ENCODE results near the gene AGK. TPM values are rescaled to one million over a fixed set of nuclear protein-coding genes. Genes with fewer than 3 reads are reported as not detected.

Gene AGK
- polyA plus RNA-seq, 2 of the 4 experiments (the other 2 are of a cell fraction): 29.6 to 63.5 TPM

DNA sequence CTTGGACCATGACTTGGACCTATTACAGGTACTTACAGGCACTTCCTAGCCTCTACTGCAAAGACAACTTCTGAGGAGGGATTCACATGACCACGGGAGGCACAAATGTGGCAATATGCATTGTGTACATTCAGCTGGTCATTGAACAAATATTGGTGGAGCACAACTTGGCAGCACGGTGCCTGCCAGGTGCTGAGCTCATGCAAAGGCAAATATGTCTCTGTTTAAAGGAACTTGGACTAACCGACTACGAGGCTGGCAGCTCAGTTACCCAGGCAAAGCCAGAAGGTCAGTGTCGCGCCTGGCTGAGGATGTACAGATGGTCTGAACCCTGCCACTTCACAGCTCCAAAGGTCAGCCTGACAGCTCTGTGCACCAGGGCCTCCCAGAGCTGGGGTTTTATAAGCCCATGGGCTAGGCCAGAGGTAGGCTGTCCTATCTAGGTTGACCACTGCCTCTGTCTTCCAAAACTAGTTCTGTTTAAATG, 144.6 kb downstream of the AGK start (continued):
- 0 out of 5 replicates have a peak, but pooled peaks of 1 of the 2 experiments have one; percentile 39 for TF ChIP-seq JUN (IDR thresholded peaks at IDR 0.05)
- TF ChIP-seq HOXB5 (CRISPR knock-in tag; IDR thresholded peaks at IDR 0.05): no peak
- TF ChIP-seq ZSCAN20 (CRISPR knock-in tag; IDR thresholded peaks at IDR 0.05): no peak
- TF ChIP-seq, protein P1, sequence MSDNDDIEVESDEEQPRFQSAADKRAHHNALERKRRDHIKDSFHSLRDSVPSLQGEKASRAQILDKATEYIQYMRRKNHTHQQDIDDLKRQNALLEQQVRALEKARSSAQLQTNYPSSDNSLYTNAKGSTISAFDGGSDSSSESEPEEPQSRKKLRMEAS (IDR thresholded peaks at IDR 0.05): peak; percentile 73

DNA sequence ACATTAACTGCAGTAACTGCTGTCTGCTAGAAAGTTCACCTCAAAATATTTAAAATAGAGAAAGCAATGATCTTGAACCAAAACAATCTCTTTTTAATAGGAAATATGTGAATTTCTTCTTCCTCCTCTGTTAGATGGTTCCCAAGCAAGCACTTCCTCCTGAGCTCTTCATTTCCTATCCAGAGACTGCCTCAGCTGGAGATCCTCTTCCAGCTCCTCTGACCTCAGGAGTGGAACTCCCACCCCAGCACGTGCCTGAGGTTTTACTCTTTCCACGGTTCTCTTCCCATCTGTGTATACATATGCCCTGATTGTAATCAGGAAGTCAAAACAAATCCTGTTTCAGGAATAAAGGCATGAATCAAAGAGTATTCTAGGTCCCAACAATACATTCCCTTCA, 145.1 kb downstream of the AGK start:
- H3K27ac ChIP-seq: peak overlapping the region; percentile 58 to 71
- DNase-seq (ENCODE audit: low read depth in 1 of 2, low spot score in 1 of 2): no peak
- H3K4me2 ChIP-seq: peak overlapping the region; percentile 62
- TF ChIP-seq HEYL (CRISPR knock-in tag; IDR thresholded peaks at IDR 0.05): no peak
- TF ChIP-seq, protein P1 (IDR thresholded peaks at IDR 0.05): no peak
- TF ChIP-seq EP300 (IDR thresholded peaks at IDR 0.05): no peak
- TF ChIP-seq FOSB (CRISPR knock-in tag; IDR thresholded peaks at IDR 0.05): no peak
- CTCF ChIA-PET: interaction anchor here (1.2 to 2.3 kb wide), 4 partner anchors 41 to 46 kb away, joined by 4 to 16 read pairs (median 6); partner anchors contain the start of gene SSBP1
- WGBS (ENCODE audit: missing lambda C conversion rate): 31% methylated on average over 2 of the region's 2 CpGs
- H3K4me3 ChIP-seq: 0 out of 3 replicates have a peak overlapping the region, but pooled peaks have one; percentile 2
- H3K9me3 ChIP-seq: no peaks in the 10 kb centered on the region
- FAIRE-seq: no peak
- ATAC-seq: no peak
- POLR2A ChIA-PET: interaction anchor here (2.1 kb wide), 1 partner anchor 42 kb away, joined by 11 read pairs; the partner anchor contains the start of gene SSBP1
- H3K4me1 ChIP-seq: peaks cover 63% of the 10 kb centered on the region

DNA sequence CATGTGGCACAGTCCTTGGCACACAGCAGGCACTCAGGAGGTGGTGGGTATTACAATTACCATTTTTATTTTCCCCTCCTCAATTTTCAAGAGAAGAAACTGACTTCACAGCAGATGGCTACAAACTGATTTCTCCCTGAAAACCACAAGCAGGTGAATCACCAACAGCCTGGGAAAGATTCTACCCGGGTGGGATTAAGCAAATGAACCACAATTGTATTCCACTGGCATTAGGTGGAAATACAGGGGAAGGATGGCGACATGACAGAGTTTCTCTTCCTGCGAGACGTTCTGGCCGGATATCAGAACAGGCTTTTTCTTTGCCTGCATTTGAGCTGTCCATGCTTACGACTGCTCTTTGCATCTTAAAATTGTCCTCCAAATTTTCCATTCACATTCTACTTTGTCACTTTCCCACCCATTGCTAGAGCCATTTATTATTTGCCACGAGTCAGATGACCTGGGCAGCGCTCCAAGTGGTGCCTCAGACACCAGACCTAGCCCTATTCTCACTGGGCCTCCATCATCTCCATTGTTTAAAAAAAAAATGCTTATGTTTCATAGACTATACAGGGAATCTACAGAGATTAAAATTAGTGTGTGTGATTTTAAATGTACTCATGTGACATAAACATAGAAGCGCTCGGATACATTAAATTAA, 146.1 kb downstream of the AGK start:
- peaks cover 64% of the 10 kb centered on the region for H3K4me1 ChIP-seq
- no peak for ATAC-seq
- WGBS (ENCODE audit: missing lambda C conversion rate): 76% methylated on average over 10 of the region's 10 CpGs
- DNase-seq (ENCODE audit: low read depth in 1 of 2, low spot score in 1 of 2): no peak
- FAIRE-seq: no peak
- ChIA-PET POLR2A (no interaction called here), CTCF (interaction anchor here (1.2 to 2.3 kb wide), 4 partner anchors 11 to 47 kb away, joined by 4 to 16 read pairs (median 4); partner anchors contain the start of genes SSBP1 and WEE2)
- H3K27ac ChIP-seq: peak overlapping the region; percentile 58 to 71; a peak in 2 of 6 replicates
- H3K4me3 ChIP-seq: no peak overlapping the region
- H3K4me2 ChIP-seq: peak overlapping the region; percentile 62
- TF ChIP-seq NPAS2 (CRISPR knock-in tag; IDR thresholded peaks at IDR 0.05; ENCODE audit: borderline replicate concordance) (no peak), SMC3 (IDR thresholded peaks at IDR 0.05) (no peak), HOXB5 (CRISPR knock-in tag; IDR thresholded peaks at IDR 0.05) (no peak), KDM1A (IDR thresholded peaks at IDR 0.05; ENCODE audit: low read depth) (no peak), RNF2 (IDR thresholded peaks at IDR 0.05; ENCODE audit: borderline replicate concordance, low read depth) (no peak), TP53 (CRISPR knock-in tag; IDR thresholded peaks at IDR 0.05) (no peak), HEYL (CRISPR knock-in tag; IDR thresholded peaks at IDR 0.05) (no peak), FOSB (CRISPR knock-in tag; IDR thresholded peaks at IDR 0.05) (no peak), NFE2L2 (conservative IDR thresholded peaks at IDR 0.05; ENCODE audit: low read length) (no peak)
- TF ChIP-seq, protein P2, sequence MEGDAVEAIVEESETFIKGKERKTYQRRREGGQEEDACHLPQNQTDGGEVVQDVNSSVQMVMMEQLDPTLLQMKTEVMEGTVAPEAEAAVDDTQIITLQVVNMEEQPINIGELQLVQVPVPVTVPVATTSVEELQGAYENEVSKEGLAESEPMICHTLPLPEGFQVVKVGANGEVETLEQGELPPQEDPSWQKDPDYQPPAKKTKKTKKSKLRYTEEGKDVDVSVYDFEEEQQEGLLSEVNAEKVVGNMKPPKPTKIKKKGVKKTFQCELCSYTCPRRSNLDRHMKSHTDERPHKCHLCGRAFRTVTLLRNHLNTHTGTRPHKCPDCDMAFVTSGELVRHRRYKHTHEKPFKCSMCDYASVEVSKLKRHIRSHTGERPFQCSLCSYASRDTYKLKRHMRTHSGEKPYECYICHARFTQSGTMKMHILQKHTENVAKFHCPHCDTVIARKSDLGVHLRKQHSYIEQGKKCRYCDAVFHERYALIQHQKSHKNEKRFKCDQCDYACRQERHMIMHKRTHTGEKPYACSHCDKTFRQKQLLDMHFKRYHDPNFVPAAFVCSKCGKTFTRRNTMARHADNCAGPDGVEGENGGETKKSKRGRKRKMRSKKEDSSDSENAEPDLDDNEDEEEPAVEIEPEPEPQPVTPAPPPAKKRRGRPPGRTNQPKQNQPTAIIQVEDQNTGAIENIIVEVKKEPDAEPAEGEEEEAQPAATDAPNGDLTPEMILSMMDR (IDR thresholded peaks at IDR 0.05): no peak
- H3K9me3 ChIP-seq: no peaks in the 10 kb centered on the region

DNA sequence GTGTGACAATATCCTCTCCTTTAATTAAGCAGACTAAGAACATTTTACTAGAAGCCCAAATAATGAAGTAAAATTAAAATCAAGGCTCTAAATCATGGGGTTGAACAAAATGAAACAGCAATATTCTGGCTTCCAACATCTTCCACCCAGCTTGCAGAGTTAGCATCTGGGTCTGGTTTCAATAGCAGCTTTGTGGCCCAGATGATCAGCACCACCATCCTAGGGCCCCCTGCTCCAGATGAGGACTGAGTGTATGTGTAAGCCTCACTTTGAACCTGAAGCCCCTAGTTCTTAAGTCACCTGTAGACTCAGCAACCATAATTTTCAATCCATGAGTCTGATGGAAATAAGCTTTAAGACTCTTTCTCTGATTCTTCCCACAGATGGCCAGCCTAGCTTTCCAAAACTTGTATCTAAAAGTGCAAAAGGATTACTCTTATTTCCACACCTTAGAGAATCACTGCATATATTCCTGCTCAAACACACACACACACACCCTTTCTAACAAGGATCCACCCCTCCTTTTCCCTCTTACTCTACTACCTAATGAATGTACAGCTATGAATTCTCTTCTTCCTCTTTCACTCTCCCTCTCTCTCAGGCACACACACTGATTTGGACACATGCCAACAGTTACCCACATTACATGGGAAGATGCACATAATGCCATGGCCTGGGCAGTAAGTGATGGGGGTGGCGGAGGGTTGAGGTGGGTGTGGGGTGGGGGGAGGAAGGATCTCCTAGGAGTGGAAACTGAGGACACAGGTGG, 147.2 kb downstream of the AGK start:
- ATAC-seq: no peak
- Histone ChIP-seq H3K4me1 (peaks cover 71% of the 10 kb centered on the region), H3K27ac (no peak overlapping the region; a peak in 1 of 6 replicates), H3K4me3 (no peak overlapping the region), H3K9me3 (no peaks in the 10 kb centered on the region), H3K4me2 (peak overlapping the region; percentile 62; the same call in 2 of the 3 replicates)
- ChIA-PET POLR2A (interaction anchor here (1.0 kb wide), 1 partner anchor 39 kb away, joined by 3 read pairs; the partner anchor contains the start of gene SSBP1), CTCF (interaction anchor here (0.6 to 1.2 kb wide), 2 partner anchors 10 to 21 kb away, joined by 3 to 4 read pairs; partner anchors contain the start of gene WEE2)
- FAIRE-seq: no peak
- WGBS (ENCODE audit: missing lambda C conversion rate): no CpG with 5 or more reads among the region's 1 CpG
- DNase-seq (ENCODE audit: low read depth in 1 of 2, low spot score in 1 of 2): no peak
- no peak for TF ChIP-seq RAD21 (conservative IDR thresholded peaks at IDR 0.05 in 1 of 2, IDR thresholded peaks at IDR 0.05 in 1 of 2)
- TF ChIP-seq HDAC2 (IDR thresholded peaks at IDR 0.05): no peak
- TF ChIP-seq NFE2L2 (conservative IDR thresholded peaks at IDR 0.05; ENCODE audit: low read length): no peak
- no peak for TF ChIP-seq ESRRA (IDR thresholded peaks at IDR 0.05; ENCODE audit: borderline replicate concordance, low read length)
- TF ChIP-seq SMC3 (IDR thresholded peaks at IDR 0.05): no peak
- no peak for TF ChIP-seq MAZ (IDR thresholded peaks at IDR 0.05; ENCODE audit: borderline replicate concordance, low read depth, low read length)
- TF ChIP-seq TFCP2L1 (CRISPR knock-in tag; IDR thresholded peaks at IDR 0.05): no peak
- TF ChIP-seq, protein P3, sequence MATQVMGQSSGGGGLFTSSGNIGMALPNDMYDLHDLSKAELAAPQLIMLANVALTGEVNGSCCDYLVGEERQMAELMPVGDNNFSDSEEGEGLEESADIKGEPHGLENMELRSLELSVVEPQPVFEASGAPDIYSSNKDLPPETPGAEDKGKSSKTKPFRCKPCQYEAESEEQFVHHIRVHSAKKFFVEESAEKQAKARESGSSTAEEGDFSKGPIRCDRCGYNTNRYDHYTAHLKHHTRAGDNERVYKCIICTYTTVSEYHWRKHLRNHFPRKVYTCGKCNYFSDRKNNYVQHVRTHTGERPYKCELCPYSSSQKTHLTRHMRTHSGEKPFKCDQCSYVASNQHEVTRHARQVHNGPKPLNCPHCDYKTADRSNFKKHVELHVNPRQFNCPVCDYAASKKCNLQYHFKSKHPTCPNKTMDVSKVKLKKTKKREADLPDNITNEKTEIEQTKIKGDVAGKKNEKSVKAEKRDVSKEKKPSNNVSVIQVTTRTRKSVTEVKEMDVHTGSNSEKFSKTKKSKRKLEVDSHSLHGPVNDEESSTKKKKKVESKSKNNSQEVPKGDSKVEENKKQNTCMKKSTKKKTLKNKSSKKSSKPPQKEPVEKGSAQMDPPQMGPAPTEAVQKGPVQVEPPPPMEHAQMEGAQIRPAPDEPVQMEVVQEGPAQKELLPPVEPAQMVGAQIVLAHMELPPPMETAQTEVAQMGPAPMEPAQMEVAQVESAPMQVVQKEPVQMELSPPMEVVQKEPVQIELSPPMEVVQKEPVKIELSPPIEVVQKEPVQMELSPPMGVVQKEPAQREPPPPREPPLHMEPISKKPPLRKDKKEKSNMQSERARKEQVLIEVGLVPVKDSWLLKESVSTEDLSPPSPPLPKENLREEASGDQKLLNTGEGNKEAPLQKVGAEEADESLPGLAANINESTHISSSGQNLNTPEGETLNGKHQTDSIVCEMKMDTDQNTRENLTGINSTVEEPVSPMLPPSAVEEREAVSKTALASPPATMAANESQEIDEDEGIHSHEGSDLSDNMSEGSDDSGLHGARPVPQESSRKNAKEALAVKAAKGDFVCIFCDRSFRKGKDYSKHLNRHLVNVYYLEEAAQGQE (IDR thresholded peaks at IDR 0.05): no peak
- no peak for TF ChIP-seq TP53 (CRISPR knock-in tag; IDR thresholded peaks at IDR 0.05)
- TF ChIP-seq CBX8 (IDR thresholded peaks at IDR 0.05): no peak
- no peak for TF ChIP-seq SREBF2 (IDR thresholded peaks at IDR 0.05)
- TF ChIP-seq HEYL (CRISPR knock-in tag; IDR thresholded peaks at IDR 0.05): no peak
- no peak for TF ChIP-seq NR3C1 (IDR thresholded peaks at IDR 0.05)

Measured in A549 (cell line).